Measurements from ENCODE around the gene BCAS3.

- TF ChIP-seq REST (IDR thresholded peaks at IDR 0.05; ENCODE audit: low read depth) (no peak), EP300 (IDR thresholded peaks at IDR 0.05; ENCODE audit: borderline replicate concordance) (no peak), TEAD4 (IDR thresholded peaks at IDR 0.05) (no peak), RAD21 (IDR thresholded peaks at IDR 0.05; ENCODE audit: low read depth) (no peak), TAF1 (IDR thresholded peaks at IDR 0.05; ENCODE audit: low read depth) (no peak), MAX (IDR thresholded peaks at IDR 0.05) (no peak), YY1 (IDR thresholded peaks at IDR 0.05; ENCODE audit: low read depth) (no peak), CEBPB (IDR thresholded peaks at IDR 0.05) (no peak), CREB1 (IDR thresholded peaks at IDR 0.05; ENCODE audit: low read depth) (no peak), EGR1 (IDR thresholded peaks at IDR 0.05) (no peak), NFIC (IDR thresholded peaks at IDR 0.05) (no peak), FOXM1 (IDR thresholded peaks at IDR 0.05; ENCODE audit: borderline replicate concordance, low read depth) (no peak), TCF12 (IDR thresholded peaks at IDR 0.05; ENCODE audit: low read depth) (no peak)
Observed at GRCh38 chr17:60792250-60792898, 114.7 kb downstream of the BCAS3 start.

All from Ishikawa (cell line).